Ramos (cell line): ENCODE data around the gene ANAPC2.

Experiments
- in situ Hi-C: fragments of 300-500 bp; cut with MboI; formaldehyde crosslinking; loops from one replicate; pipeline ENCODE4 v1.14.3; 2022; ENCODE audit warnings: low sequenced_read_pairs; ENCODE audit not compliant: unreplicated experiment

The ANAPC2 gene

DNA sequence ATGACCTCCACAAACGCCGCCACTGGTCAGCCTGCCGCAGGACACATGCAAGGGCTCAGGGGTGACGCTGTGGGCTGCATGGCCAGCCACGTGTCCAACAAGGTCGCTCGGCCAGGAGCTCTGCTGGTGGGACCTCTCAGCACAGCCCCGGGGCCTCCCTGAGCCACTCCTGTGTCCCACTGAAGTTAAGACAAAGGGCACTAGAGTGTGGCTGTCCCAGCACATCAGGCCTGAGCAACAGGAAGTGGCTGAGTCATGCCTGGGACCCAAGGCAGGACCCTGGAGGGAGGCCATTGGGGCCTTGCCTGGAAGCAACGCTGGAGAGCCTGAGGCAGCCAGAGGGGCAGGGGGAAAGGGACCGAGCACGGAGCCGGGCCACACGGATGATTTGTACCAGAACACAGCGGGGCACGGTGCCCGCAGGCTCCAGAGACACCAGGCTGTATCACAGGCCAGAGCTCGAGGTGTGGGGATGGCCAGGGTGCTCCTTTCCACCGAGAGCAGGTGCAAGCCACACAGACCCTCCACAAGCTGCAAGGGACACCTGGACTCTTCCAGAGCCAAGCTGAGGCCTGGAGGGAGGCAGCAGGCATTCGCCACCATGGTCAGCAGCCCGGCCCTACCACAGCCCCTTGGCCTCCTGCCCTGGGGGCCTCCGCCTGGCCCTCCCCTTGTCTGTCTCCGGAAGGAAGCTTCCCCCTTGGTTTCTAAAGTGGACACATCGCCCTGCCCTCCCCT is 10.0 kb downstream of the ANAPC2 start:
- in situ Hi-C loops = no loop called here

DNA sequence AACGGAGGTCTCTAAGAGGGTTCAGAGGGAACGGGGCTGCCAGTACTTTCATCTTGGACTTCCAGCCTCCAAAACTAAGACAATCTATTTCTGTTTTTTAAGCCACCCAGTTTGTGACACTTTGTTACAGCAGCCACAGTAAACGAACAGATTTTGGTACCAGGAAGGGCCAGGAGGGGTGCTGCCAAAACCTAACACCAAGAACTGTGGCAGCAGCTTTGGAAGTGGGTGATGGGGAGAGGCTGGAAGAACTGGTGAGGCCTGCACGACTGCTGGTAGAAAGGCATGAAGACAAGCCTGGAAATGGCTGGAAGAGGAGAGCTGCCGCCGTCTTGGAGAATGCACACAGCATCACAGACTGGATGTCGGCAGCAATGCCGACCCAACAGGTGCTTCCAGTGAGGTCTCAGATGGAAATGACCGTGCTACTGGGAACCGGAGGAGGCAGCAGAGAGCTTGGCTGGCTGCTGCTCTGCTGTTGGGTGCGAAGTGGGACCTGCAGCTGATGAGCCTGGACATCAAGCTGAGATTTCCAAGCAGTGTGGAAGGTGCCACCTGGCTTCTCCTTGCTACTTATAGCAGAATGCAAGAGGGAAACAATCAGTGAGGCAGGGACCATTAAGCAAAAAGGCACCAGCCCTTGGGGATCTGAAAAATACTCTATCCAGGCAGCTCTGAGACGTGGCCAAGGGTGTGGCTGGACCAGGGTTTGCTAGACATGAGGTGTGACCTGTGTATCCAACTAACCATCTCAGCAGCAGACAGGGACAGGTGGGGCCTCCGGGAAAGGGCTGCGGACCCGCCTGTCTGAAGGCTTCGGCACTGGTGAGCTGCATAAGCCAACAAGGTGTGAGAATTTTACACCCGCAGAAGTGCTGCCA is 11.8 kb downstream of the ANAPC2 start:
- in situ Hi-C loops = no loop called here

DNA sequence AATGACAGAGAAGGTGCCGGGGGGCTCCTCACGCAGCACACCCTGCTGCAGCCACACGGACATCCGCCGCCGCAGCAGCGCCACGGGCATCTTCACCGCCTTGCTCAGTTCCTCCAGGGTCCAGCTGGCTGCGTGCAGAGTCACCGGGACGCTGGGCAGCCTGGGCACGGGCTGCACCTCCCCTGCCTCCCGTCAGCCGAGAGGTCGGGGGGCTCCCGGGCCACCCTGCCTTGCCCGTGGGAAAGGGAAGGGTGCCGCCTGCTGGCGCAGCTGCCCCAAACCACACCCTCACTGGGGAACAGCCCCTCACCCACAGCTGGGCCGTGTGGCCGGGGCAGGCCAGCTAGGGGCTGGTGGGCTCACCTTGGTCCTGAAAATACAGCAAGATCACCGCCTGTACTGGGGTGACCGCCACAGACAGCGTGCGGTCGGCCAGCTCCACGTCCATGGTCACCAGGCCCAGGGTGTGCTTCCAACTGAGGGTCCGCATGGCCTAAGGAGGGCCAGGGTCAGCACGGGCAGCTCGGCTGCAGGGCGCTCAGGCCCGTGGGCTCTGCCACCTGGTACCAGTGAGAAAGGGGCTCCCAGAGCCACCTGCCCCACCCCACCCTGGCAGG is 12.9 kb downstream of the ANAPC2 start:
- in situ Hi-C loops = no loop called here

DNA sequence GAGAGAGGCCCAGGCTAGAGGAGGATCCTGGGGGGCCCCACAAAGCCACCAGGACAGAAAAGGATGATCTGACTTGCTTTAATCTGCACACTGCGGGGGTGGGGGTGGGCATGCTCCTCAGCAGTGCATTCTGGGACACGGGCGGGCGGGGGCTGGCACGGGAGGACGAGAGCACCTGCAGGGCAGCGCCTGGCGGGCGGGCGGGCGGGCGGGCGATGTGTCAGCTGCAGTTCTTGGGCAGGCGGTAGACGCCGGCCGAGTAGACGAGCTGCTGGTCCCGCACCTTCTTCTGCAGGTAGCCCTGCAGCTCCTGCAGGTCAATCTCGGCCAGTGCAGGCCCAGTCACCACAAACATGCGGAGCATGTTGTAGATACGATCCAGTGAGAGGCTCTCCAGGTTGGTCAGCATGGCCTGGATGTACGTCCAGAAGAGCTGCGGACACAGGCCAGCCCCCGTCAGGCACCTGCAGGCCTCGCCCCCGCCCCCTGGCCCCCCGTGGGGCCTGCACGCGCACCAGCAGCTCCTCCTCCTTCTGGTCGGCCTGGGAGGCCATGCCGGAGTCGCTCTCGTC is 13.6 kb downstream of the ANAPC2 start:
- in situ Hi-C loops = no loop called here

DNA sequence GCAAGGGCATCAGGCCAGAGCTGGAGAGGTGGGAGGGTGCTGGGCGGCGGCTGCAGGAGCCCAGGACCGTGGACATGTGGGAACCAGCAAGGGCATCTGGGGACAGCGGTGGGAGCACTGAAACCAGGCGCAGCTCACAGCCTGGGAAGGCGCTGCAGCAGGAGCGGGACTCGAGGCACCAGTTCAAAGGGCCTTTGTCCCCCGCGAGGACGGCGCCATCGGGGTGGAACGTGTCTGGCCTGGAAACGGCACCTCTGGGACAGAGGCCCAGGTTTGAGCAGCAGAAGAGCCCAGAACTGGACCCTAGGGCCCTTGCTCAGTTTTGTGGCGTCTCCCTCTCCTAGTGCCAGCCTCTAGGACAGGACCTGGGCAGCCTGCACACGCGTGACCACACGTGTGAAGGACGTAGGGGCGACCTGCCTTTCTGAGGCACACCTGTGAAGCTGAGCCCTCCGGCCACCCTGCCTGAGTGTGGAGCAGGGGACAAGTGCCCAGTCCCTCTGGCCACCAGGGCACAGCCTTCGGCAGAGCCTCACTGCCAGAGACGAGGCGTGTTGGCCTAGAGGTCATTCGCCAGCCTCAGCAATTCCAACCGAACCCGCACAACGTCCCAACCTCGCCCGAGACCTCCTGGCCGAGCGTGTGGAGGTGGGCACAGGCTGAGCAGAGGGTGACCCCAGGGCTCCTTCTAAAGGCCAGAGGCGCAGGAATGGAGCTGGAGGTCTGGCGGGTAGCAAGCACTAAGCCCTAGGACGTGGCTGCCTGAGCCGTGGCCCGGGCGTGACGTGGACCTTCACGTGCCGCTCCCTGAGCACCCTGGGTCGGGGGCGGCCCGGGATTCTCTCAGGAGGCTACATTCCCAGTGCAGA is 14.3 kb downstream of the ANAPC2 start:
- in situ Hi-C loops = no loop called here

DNA sequence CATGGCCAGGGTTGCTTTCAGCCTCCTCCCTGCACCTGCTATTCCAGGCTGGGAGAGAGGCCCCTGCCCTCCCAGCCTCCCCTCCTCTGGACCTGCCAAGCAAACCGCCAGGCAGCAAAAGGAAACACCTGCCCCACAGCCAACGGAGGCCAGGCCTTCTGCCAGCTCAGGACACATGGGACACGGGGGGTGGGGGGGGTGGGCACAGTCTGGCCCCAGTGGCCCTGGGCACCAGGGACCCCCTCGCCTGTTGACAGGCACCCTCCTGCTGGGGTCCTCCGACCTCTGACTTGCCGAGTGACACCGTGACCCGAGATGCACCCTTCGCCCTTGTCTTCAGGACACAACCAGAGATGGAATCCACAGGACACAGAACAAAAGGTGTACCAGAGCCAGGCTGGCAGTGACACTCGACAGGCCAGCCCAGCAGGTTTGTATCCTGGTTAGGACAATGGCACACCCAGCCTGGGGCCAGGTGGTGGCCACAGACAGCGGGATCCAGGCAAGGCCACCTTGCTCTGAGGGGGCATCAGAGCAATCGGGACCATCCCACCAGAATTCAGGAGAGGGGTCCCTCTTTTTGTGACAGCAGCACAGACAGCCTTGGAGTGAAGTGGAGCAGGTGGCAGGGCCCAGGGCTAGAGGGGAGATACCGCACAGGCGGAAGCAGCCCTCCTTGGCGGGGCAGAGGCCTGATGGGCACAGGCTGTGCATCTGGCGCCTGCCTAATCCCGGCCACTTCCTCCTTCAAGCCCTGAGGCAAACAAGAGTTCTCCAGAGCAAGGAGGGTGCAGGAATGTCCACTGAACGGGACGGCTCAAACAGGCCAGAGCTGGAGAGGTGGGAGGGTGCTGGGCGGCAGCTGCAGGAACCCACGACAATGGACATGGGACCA is 15.2 kb downstream of the ANAPC2 start:
- in situ Hi-C loops = no loop called here

DNA sequence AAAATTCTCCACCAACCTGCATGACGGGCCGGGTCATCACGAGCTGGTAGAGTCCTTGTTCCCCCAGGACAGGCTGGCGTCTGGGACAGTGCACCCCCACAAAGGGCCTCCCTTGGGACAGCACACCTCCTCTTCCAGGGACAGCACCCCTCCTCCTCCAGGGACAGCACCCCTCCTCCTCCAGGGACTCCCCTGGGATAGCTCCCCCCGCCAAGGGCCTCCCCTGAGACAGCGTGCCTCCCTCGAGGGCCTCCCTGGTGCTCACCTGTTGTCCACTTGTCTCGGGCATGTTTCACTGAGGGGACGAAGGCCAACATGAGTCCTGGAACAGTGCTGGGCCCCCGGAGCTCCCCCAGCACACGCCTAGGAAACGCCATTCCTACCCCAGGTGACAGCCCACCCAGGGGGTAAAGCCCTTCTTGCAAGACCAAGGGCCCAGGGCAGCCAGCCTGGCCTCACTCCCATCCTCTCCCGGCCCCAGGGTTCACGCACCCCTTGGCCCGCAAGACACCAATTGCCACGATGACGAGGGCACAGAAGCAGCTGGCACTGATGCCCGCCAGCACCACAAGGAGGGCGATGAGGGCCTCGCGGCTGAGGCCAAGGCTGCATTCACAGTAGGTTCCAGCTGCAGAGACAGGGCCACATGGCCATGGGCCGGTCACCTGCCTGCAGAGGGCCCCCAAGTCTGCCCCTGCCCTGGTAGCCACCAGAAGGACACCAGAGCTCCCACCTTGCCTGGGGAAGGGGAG is 17.0 kb downstream of the ANAPC2 start:
- in situ Hi-C loops = no loop called here

DNA sequence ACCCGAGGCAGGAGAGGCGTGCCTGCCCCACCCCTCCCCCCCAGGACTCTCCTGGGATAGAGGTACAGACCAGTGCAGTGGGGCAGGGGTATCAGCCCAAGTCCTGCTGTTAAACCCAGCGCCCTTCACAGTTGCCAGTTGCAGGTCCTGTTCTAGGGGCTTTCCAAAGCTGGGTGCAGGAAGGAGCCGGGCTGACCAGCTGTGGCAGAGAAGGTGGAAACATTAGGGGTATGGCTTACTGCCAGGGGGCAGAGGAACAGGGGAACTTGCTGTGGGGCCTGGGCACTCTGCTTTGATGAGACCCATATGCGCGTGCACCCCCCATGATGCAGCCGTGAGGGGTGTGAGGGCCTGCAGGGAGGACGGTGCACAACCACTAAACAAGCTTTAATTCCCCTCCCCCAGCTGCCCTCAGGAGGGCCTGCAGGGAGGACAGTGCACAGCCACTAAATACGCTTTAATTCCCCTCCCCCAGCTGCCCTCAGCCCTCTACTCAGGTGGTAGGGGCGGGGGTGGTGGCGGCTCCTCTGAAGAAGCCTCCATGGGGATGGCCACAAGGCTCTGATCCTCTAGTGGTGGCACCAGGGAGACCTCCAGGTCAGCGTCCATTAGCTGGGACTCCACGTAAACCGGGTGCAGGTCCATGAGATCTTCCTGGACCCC is 17.7 kb downstream of the ANAPC2 start:
- in situ Hi-C loops = no loop called here

DNA sequence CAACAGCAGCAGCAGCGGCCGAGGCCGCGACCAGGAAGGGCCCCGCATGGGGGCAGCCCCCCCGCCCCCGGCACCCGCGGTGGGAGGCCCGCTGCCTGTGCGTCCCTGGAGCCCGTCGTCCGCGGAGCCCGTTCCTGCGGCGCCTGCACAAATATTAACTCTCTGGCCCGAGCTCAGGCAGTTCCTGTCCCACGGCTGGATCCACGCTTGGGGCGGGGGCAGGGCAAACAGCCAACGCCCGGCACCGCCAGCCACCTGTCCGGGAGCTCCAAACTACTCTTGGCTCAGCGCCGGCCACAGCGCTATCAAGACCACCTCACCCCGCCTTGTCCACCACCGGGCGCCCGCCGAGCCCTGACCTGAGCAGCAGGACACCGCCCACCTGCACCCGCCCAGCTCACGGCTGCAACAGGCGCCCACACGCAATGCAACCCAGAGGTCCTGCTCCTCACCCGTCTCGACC is 18.4 kb downstream of the ANAPC2 start, which contains the start of gene LRRC26:
LRRC26 (minus strand) TSS at position 156 of the 463 bp plus-strand sequence; CDS start at position 48, 108 bp downstream.
- in situ Hi-C loops = no loop called here

DNA sequence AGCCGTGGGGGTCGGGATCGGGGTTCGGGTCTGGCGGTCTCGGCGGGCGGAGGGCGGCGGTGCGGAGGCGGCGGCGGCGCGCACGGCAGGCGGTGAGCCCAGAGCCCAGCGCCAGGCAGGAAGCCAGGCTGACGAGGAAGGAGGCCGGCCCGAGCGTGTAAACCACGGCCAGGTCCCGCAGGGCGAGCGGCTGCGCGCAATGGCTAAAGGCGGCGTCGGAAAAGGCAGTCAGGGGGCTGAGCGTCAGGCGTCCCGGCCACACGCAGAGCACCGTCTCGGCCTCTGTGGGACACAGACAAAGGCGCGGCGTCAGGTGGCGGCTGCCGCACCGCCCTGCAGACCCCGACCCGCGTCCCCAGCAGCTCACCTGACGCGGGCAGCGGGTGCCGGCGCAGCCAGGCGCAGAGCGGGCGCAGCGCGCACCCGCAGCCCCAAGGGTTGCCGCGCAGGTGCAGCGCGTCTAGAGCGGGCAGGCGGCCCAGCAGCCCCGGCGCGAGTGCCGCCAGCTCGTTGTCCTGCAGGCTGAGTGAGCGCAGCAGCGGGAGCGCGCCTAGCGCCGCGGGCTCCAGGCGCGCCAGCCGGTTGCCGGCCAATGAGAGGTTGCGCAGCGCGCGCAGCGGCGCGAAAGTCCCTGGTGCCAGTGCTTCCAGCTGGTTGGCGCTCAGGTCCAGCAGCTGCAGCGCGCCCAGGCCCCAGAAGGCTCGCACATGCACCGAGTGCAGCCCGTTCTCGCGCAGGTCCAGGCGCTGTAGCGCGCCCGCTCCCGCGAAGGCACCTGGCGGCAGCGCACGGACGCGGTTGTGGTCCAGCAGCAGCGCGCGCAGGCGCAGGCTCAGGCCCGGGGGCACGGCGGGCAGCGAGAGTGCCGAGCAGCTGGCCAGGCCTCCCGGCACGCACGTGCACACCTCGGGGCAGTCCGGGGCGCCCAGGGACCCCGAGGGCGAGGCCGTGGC is 19.2 kb downstream of the ANAPC2 start:
- in situ Hi-C loops = no loop called here

DNA sequence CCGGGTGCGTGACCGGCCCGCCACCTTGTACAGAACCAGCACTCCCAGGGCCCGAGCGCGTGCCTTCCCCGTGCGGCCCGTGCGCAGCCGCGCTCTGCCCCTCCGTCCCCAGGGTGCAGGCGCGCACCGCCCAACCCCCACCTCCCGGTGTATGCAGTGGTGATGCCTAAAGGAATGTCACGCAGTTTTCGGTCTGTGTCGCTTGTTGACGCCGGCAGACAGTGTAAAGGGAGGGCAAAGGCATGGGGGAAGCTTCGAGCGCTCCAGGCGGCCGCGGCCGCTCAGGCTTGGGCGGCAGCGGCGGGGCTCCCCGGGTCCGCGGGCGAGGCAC is 19.8 kb downstream of the ANAPC2 start:
- in situ Hi-C loops = no loop called here

DNA sequence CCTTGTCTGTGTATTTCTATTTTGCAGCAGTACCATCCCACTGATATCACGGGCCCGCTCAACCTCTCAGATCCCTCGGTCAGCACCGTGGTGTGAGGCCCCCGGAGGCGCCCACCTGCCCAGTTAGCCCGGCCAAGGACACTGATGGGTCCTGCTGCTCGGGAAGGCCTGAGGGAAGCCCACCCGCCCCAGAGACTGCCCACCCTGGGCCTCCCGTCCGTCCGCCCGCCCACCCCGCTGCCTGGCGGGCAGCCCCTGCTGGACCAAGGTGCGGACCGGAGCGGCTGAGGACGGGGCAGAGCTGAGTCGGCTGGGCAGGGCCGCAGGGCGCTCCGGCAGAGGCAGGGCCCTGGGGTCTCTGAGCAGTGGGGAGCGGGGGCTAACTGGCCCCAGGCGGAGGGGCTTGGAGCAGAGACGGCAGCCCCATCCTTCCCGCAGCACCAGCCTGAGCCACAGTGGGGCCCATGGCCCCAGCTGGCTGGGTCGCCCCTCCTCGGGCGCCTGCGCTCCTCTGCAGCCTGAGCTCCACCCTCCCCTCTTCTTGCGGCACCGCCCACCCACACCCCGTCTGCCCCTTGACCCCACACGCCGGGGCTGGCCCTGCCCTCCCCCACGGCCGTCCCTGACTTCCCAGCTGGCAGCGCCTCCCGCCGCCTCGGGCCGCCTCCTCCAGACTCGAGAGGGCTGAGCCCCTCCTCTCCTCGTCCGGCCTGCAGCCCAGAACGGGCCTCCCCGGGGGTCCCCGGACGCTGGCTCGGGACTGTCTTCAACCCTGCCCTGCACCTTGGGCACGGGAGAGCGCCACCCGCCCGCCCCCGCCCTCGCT is 20.4 kb downstream of the ANAPC2 start:
- in situ Hi-C loops = no loop called here

DNA sequence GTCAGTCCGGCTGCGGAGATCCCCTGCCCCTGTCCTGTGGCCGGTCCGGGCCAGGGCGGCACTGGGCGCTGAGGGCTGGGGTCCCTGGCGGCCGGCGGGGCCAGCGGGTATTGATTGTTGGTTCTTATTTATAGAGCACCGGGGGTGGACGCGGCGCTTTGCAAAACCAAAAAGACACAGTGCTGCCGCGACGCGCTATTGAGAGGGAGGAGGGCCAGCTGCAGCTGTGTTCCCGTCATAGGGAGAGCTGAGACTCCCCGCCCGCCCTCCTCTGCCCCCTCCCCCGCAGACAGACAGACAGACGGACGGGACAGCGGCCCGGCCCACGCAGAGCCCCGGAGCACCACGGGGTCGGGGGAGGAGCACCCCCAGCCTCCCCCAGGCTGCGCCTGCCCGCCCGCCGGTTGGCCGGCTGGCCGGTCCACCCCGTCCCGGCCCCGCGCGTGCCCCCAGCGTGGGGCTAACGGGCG is 21.0 kb downstream of the ANAPC2 start:
- in situ Hi-C loops = no loop called here

DNA sequence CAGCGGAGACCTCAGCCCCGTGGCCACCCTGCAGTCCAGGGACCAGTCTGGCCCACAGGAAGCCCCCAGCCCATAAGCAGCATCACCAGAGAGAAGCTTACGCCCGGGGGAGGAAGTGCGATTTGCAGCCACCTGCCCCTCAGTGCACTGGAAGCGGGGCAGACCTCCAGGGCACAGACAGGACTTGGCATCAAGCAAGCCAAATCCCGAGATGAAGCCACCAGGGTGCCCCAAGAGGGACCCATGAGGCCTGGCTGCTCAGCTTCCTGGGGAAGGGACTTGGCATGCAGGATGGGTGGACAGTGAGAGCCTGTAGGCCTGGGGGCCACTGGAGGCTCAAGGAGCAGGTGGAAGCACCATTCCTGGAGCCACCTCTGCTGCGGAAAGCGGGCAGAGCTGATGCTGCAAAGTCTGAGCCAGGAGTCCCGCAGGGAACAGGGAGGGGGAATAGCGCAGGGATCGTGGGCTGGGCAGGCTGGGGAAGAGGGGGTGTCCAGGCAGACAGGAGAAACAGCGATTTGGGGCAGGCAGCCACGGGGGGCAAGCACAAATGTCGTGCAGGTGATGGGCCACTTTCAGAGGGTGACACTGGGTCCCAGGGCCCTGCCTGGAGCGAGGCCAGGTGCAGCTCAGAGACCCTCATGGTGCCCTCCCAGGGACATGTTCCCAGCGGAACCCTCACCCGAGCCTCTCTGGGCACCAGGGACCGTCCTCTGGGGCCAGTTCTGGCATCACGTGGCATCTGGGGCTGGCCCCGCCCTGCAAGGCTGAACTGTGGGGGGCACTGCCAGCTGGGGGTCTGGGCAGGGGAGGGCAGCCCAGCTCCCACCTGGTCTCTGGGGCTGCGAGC is 21.8 kb downstream of the ANAPC2 start:
- in situ Hi-C loops = no loop called here
